Choroid plexus epithelial cell (primary cell): ENCODE results near the gene IL36A.
A peak's percentile ranks its signal among the peaks of the same experiment; 100 is the strongest.

ENCODE experiments used
- DNase-seq: peaks from one replicate; pipeline ENCODE4 v3.0.0-alpha.2; 2010; ENCODE audit warnings: low read depth
- H3K4me3 ChIP-seq: 2 replicates; pipeline ENCODE4 v1.5.1; 2011; ENCODE audit warnings: low read depth, mild to moderate bottlenecking, control low read depth, low read length, moderate library complexity
- TF ChIP-seq, protein P1 (sequence below): conservative IDR thresholded peaks from 2 replicates; pipeline ENCODE4 v1.5.1; 2011; ENCODE audit warnings: low read depth, mild to moderate bottlenecking, control low read depth, inconsistent platforms, low read length, moderate library complexity

IL36A gene

DNA sequence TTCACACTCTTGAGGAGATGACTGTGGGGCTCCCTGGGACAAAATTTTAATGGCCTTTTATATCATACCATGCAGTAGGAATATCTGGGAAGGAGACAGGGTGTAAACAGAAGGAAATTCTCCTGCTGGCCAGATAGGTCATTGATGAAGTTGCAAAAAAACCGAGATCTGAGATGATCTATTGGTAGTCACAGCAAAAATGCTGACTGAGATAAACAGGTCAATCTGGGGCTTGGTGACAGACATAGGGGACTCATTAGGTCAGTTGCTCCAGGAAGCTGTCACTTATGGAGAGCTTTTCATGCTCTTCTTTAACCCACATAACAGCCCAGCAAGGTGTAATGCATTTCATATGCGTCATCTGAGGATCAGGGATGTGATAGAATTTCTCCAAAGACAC lies 2.6 kb upstream of the IL36A start:
- H3K4me3 ChIP-seq: no peak overlapping the region
- DNase-seq: no peak
- TF ChIP-seq, protein P1, sequence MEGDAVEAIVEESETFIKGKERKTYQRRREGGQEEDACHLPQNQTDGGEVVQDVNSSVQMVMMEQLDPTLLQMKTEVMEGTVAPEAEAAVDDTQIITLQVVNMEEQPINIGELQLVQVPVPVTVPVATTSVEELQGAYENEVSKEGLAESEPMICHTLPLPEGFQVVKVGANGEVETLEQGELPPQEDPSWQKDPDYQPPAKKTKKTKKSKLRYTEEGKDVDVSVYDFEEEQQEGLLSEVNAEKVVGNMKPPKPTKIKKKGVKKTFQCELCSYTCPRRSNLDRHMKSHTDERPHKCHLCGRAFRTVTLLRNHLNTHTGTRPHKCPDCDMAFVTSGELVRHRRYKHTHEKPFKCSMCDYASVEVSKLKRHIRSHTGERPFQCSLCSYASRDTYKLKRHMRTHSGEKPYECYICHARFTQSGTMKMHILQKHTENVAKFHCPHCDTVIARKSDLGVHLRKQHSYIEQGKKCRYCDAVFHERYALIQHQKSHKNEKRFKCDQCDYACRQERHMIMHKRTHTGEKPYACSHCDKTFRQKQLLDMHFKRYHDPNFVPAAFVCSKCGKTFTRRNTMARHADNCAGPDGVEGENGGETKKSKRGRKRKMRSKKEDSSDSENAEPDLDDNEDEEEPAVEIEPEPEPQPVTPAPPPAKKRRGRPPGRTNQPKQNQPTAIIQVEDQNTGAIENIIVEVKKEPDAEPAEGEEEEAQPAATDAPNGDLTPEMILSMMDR: no peak

GRCh38 chr2:113007250-113007649 lies 2.0 kb downstream of the IL36A start:
- no peak overlapping the region for H3K4me3 ChIP-seq
- TF ChIP-seq, protein P1: no peak
- DNase-seq: no peak

DNA sequence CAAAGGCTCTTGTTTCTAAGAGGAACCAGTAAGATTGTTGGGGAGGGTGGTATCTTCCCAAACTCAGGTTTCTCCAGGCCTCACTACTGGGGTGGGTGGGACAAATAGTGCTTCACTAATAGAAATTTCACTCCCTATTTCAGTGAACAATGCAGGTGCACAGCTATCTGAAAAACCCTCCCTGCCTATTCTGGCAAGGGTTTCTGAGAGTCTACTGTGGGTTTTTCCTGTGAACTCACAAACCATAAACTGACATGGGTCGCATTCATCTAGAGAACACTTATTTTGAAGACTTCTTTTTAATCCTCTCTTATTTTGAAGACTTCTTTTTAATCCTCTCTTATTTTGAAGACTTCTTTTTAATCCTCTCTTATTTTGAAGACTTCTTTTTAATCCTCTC lies 4.4 kb downstream of the IL36A start:
- TF ChIP-seq, protein P1: no peak
- no peak overlapping the region for H3K4me3 ChIP-seq
- DNase-seq: no peak

- TF ChIP-seq, protein P1: no peak
- H3K4me3 ChIP-seq: no peak overlapping the region
- no peak for DNase-seq
Measured at GRCh38 chr2:113010088-113010487, 4.8 kb downstream of the IL36A start.

- no peak for DNase-seq
- H3K4me3 ChIP-seq: no peak overlapping the region
- TF ChIP-seq, protein P1: no peak
Measured at GRCh38 chr2:113011108-113011507, 5.8 kb downstream of the IL36A start.

DNA sequence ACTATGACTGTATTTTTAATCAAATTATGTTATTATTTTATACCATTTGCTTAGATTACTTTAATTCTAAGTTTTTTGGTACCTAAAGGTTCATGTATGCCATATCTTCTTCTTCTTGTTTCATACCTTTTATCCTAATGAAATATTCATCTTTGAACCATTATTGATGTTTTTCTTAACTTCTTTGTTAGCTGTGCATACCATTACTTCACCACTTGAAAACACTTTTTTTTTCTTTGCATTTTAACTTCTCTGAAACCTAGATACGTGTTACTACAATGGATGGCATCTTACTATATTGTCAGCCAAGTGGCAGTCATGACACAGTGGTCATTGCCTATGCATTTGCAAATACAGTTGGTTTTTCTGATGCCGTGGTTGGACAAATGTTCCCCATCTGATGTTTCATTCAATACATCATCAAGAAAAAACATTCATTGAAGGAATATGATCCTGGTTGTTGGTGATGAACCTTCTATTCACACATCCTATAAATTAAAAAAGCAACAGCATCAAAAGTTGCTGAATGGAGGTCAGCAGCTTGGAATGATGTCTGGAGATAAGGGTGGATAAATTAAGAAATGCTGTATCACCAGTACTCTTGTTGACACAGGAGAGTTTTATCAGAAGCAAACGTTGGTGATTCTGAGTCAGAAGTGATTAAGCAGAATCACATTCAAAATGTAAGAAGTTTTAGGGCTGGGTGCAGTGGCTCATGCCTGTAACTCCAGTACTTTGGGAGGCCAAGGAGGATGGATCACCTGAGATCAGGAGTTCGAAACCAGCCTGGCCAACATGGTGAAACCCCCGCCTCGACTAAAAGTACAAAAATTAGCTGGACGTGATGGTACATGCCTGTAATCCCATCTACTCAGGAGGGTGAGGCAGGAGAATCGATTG lies 7.4 kb downstream of the IL36A start:
- peak; percentile 10 for DNase-seq
- TF ChIP-seq, protein P1: no peak
- no peak overlapping the region for H3K4me3 ChIP-seq

- no peak for DNase-seq
- no peak overlapping the region for H3K4me3 ChIP-seq
- TF ChIP-seq, protein P1: no peak
Measured at GRCh38 chr2:113013336-113013661, 8.0 kb downstream of the IL36A start.
